NB4 (cell line): ENCODE results near the gene SRP9.

Experiments used
- DNase-seq: peaks from one replicate; pipeline ENCODE4 v3.0.0; 2010; ENCODE audit warnings: low read depth
- H3K4me3 ChIP-seq: one replicate; pipeline ENCODE4 v1.5.1; 2011; ENCODE audit warnings: mild to moderate bottlenecking, low read depth, low read length, moderate library complexity
- MYC ChIP-seq: IDR thresholded peaks from 2 replicates; pipeline ENCODE4 v1.6.1; 2011; ENCODE audit warnings: low read depth, low read length
- POLR2A ChIP-seq: IDR thresholded peaks from 2 replicates; pipeline ENCODE4 v1.6.1; 2011; ENCODE audit warnings: mild to moderate bottlenecking; ENCODE audit not compliant: insufficient read length; ENCODE audit errors: extremely low read depth
- TF ChIP-seq, protein P1 (sequence below): IDR thresholded peaks from one replicate; pipeline ENCODE4 v1.5.1; 2012; ENCODE audit warnings: low read depth, low read length
- TF ChIP-seq, protein P2 (sequence below): IDR thresholded peaks from 2 replicates; pipeline ENCODE4 v1.6.1; 2011; ENCODE audit warnings: low read depth, low read length

SRP9 gene

DNA sequence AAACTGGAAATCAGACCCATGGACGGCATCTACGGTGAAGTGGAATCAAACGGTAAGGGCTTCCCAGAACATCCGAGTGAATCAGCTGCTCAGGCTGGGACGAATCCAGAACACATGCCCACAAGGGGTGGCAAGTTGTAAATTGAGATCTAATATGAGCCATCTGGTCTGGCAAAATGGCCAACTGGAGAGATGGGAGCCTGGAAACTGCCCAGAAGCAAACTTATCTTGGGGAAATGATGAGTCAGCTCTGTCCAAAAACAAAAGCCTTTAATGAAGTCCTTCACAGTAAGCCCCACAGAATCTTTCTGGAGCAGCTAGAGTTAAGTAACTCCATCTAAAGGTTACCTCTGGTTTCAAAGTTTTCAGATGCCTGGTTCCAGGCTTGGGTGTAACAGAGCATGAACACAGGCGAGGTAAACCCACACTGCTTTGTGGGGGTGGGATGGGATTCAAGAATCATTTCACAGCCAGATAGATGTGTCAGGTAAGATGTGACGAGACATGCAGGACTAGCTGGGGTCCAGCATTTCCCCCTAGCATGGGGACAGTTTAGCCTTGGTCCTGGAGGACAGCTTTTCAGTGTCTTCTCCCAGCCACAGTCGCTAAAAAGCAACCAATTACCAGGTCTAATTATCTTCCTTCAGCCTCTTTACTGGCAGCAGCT, 10.5 kb upstream of the SRP9 start:
- TF ChIP-seq, protein P1, sequence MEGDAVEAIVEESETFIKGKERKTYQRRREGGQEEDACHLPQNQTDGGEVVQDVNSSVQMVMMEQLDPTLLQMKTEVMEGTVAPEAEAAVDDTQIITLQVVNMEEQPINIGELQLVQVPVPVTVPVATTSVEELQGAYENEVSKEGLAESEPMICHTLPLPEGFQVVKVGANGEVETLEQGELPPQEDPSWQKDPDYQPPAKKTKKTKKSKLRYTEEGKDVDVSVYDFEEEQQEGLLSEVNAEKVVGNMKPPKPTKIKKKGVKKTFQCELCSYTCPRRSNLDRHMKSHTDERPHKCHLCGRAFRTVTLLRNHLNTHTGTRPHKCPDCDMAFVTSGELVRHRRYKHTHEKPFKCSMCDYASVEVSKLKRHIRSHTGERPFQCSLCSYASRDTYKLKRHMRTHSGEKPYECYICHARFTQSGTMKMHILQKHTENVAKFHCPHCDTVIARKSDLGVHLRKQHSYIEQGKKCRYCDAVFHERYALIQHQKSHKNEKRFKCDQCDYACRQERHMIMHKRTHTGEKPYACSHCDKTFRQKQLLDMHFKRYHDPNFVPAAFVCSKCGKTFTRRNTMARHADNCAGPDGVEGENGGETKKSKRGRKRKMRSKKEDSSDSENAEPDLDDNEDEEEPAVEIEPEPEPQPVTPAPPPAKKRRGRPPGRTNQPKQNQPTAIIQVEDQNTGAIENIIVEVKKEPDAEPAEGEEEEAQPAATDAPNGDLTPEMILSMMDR, result no peak
- DNase-seq, result no peak
- H3K4me3 ChIP-seq, result no peak overlapping the region

DNA sequence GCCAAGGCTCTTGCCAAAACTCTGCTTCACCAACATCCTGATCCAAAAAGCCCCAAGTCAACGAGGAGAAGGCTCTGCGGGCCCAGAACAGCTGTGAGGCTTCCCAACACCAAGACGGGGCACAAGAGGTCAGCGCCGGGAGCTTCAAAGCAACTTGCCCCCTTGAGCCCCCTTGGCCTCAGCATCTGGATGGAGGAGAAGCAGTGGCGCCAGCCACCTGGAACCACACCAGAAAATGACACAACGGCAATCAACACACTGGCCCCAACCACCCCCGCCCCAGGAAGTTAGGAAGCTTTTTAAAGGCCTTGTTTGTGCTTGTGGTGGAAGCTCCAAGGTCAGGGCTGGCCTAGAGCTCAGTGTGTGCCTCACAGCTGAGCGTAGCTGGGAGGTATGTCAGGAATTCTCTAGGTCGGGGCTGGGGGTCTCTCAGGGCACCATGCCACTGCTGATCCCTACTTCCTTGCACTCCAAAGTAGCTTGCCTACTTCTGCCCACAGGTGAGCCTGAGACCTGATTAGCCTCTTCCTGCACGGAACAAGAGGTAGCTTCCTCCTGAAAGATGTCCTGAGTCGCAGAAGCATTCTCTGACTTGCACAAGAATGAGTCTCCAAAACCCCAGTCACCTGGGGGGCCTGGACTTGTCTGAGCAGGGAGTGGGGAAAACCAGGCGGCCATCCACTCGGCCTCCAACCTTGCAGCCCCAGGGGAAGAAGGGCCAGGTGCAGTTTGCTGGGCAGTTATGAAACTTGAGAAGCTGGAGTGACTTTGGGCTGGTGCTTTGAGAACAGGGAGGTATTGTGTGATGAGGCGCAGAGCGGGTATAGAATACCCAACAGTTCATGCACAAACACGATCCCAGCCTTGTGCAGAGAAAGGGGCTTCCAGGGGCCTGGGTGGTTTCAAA, 9.7 kb upstream of the SRP9 start:
- TF ChIP-seq, protein P1, result no peak
- no peak for TF ChIP-seq POLR2A
- TF ChIP-seq MYC, result no peak
- TF ChIP-seq, protein P2, sequence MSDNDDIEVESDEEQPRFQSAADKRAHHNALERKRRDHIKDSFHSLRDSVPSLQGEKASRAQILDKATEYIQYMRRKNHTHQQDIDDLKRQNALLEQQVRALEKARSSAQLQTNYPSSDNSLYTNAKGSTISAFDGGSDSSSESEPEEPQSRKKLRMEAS, result no peak
- DNase-seq, result no peak
- no peak overlapping the region for H3K4me3 ChIP-seq

DNA sequence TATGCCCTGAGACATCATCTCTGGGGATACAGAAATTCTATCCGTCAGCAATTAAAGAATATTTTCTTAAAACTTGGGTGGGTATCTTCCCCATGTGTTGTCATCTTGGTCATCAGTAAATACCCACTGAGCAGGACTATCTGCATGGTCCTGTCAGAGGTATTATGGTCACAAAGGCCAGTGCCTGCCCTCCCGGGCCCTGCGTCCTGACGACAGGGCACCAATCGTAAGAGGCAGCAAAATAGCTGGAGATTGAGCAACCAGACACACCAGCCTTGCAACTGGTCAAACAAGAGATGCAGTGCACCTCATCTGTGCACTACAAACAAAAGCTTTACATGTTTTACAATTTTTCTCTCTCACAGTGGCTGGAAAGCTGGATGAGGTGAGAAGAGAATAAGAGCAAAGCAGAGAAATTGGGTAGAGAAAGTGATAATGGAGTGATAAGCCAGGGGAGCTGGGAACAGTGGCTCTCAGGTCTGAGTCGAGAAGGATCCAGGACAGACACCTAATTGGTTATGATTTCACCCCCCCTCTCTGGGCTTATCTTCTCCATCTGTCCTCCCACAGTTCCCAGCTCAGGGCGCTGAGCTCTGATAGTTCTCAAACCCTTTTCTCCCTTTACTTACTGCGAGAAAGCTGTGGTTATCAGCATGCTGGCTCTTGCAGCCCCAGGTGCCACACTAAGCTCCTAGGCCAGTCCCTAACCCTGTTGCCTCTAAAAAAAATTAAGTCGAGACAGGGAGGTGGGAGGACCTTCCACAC, 8.8 kb upstream of the SRP9 start:
- no peak for DNase-seq
- H3K4me3 ChIP-seq, result no peak overlapping the region
- no peak for TF ChIP-seq POLR2A
- TF ChIP-seq, protein P2, result no peak
- TF ChIP-seq, protein P1, result no peak
- TF ChIP-seq MYC, result no peak

DNA sequence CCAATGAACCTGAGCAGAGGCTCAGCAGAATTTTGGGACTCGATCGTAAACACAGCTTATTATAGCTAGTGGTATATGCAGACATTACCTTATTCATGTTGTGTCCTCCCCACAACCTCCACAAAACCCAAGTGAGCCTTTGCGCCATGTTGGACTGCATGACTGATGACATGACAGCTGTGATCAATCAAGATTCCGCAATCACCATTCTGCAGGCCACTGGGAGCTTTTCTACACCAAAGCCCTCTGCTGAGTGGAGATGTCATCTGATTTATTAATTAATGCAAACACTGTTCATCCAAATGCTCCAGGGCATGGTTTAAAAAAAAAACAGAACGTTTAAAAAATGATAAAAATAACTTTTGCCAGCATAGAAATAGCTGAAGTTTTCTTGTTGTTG, 7.9 kb upstream of the SRP9 start:
- TF ChIP-seq MYC, result no peak
- TF ChIP-seq, protein P2, result no peak
- TF ChIP-seq, protein P1, result no peak
- no peak for TF ChIP-seq POLR2A
- no peak for DNase-seq
- no peak overlapping the region for H3K4me3 ChIP-seq

DNA sequence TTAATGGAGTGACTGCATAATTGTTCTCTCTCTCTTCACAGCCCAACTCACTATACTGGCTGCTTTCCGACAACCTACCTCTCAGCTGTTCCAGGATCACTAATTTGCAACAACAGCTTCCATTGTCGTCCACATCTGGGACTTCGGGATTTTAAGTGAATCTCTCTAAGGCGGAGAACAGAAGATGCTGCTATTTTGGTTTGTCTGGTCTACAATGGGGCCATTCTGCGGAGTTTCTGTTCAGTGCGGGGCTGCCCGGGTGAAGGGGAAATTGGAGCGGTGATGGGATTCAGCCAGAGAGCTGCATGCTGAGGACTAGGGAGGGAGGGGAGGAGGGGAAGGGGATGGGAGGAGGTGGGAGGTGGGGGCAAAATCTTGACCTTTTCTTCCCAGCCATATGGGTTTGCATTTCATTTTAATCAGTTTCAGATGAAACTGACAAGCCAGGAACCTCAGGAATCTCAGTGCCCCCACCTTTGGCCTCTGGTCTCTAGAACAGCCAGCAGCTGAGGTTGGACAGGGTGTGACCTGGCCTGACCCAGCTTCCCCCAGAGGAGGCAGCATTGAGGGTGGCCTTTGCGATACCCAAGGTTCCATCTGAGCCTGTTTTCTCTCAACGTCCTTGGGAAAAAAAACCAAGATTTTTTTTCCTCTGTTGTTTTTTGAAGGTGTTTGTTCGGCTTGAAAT, 6.9 kb upstream of the SRP9 start:
- no peak for DNase-seq
- no peak overlapping the region for H3K4me3 ChIP-seq
- no peak for TF ChIP-seq MYC
- TF ChIP-seq, protein P1, result no peak
- TF ChIP-seq, protein P2, result no peak
- TF ChIP-seq POLR2A, result no peak
